TTC549 (cell line): ENCODE results near the gene ZBTB32.
"Not testable (repeated sequence)": the region's sequence is repeated elsewhere in the genome, so short reads cannot be mapped to it uniquely, and the experiment has no call there.

ENCODE experiments used
- FAIRE-seq: peaks from 2 replicates; lab custom pipeline; 2012; peaks lifted over from hg19 to GRCh38; lab: Jason Lieb, UNC

ZBTB32 gene

GRCh38 chr19:35721374-35721773 is 17.0 kb downstream of the ZBTB32 start:
- no peak for FAIRE-seq

GRCh38 chr19:35722461-35722860 is 18.1 kb downstream of the ZBTB32 start:
- no peak for FAIRE-seq

- FAIRE-seq: no peak
Observed at GRCh38 chr19:35722897-35723296, 18.5 kb downstream of the ZBTB32 start.

- FAIRE-seq: no peak
Observed at GRCh38 chr19:35723671-35724070, 19.3 kb downstream of the ZBTB32 start.

- not testable (repeated sequence) for FAIRE-seq
Observed at GRCh38 chr19:35724132-35724531, 19.8 kb downstream of the ZBTB32 start.

GRCh38 chr19:35724560-35724959 is 20.2 kb downstream of the ZBTB32 start:
- FAIRE-seq: no peak

GRCh38 chr19:35725216-35725861 is 21.0 kb downstream of the ZBTB32 start:
- no peak for FAIRE-seq

GRCh38 chr19:35727053-35727955 is 22.9 kb downstream of the ZBTB32 start:
- no peak for FAIRE-seq

- no peak for FAIRE-seq
Observed at GRCh38 chr19:35727956-35728706, 23.8 kb downstream of the ZBTB32 start.

GRCh38 chr19:35729021-35729420 is 24.7 kb downstream of the ZBTB32 start:
- FAIRE-seq: no peak

GRCh38 chr19:35729763-35730162 is 25.4 kb downstream of the ZBTB32 start:
- FAIRE-seq: no peak

GRCh38 chr19:35730326-35730725 is 26.0 kb downstream of the ZBTB32 start:
- no peak for FAIRE-seq

- no peak for FAIRE-seq
Observed at GRCh38 chr19:35731353-35731752, 27.0 kb downstream of the ZBTB32 start.

- no peak for FAIRE-seq
Observed at GRCh38 chr19:35731779-35732405, 27.5 kb downstream of the ZBTB32 start.

- no peak for FAIRE-seq
Observed at GRCh38 chr19:35732540-35733179, 28.3 kb downstream of the ZBTB32 start.

- no peak for FAIRE-seq
Observed at GRCh38 chr19:35733180-35734125, 29.1 kb downstream of the ZBTB32 start.

- FAIRE-seq: no peak
Observed at GRCh38 chr19:35734273-35734672, 29.9 kb downstream of the ZBTB32 start.

GRCh38 chr19:35734889-35735288 is 30.5 kb downstream of the ZBTB32 start:
- no peak for FAIRE-seq

- no peak for FAIRE-seq
Observed at GRCh38 chr19:35736913-35737886, 32.8 kb downstream of the ZBTB32 start.
